Activated naive CD8-positive, alpha-beta T cell treated with anti-CD3 and anti-CD28 coated beads, Interleukin-2, amount 50 U/mL, for 24 hours (primary cell): ENCODE measurements around the gene MDN1.
"Not testable (repeated sequence)": the region's sequence is repeated elsewhere in the genome, so short reads cannot be mapped to it uniquely, and the experiment has no call there.

Source experiments
- ATAC-seq: fragments of 150-1000 bp; cut with Tn5 transposase; one replicate; pipeline ENCODE4 v1.10.0; 2021
- DNase-seq: peaks from one replicate; pipeline ENCODE4 v3.0.0; 2021
- H3K27ac Mint-ChIP-seq: one replicate; pipeline ENCODE4 v1.8.0; 2021; ENCODE audit warnings: mild to moderate bottlenecking, mixed read lengths
- H3K27me3 Mint-ChIP-seq: one replicate; pipeline ENCODE4 v1.8.0; 2021; ENCODE audit warnings: mixed read lengths
- H3K36me3 Mint-ChIP-seq: one replicate; pipeline ENCODE4 v1.8.0; 2021; ENCODE audit warnings: low read depth, mixed read lengths
- H3K4me1 Mint-ChIP-seq: one replicate; pipeline ENCODE4 v1.8.0; 2021; ENCODE audit warnings: mixed read lengths
- H3K4me3 Mint-ChIP-seq: one replicate; pipeline ENCODE4 v1.8.0; 2021; ENCODE audit warnings: mild to moderate bottlenecking, moderate library complexity, mixed read lengths
- H3K9me3 Mint-ChIP-seq: one replicate; pipeline ENCODE4 v1.8.0; 2021; ENCODE audit warnings: mixed read lengths

The MDN1 gene, protein sequence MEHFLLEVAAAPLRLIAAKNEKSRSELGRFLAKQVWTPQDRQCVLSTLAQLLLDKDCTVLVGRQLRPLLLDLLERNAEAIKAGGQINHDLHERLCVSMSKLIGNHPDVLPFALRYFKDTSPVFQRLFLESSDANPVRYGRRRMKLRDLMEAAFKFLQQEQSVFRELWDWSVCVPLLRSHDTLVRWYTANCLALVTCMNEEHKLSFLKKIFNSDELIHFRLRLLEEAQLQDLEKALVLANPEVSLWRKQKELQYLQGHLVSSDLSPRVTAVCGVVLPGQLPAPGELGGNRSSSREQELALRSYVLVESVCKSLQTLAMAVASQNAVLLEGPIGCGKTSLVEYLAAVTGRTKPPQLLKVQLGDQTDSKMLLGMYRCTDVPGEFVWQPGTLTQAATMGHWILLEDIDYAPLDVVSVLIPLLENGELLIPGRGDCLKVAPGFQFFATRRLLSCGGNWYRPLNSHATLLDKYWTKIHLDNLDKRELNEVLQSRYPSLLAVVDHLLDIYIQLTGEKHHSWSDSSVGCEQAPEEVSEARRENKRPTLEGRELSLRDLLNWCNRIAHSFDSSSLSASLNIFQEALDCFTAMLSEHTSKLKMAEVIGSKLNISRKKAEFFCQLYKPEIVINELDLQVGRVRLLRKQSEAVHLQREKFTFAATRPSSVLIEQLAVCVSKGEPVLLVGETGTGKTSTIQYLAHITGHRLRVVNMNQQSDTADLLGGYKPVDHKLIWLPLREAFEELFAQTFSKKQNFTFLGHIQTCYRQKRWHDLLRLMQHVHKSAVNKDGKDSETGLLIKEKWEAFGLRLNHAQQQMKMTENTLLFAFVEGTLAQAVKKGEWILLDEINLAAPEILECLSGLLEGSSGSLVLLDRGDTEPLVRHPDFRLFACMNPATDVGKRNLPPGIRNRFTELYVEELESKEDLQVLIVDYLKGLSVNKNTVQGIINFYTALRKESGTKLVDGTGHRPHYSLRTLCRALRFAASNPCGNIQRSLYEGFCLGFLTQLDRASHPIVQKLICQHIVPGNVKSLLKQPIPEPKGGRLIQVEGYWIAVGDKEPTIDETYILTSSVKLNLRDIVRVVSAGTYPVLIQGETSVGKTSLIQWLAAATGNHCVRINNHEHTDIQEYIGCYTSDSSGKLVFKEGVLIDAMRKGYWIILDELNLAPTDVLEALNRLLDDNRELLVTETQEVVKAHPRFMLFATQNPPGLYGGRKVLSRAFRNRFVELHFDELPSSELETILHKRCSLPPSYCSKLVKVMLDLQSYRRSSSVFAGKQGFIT (N-terminal part only)

DNA sequence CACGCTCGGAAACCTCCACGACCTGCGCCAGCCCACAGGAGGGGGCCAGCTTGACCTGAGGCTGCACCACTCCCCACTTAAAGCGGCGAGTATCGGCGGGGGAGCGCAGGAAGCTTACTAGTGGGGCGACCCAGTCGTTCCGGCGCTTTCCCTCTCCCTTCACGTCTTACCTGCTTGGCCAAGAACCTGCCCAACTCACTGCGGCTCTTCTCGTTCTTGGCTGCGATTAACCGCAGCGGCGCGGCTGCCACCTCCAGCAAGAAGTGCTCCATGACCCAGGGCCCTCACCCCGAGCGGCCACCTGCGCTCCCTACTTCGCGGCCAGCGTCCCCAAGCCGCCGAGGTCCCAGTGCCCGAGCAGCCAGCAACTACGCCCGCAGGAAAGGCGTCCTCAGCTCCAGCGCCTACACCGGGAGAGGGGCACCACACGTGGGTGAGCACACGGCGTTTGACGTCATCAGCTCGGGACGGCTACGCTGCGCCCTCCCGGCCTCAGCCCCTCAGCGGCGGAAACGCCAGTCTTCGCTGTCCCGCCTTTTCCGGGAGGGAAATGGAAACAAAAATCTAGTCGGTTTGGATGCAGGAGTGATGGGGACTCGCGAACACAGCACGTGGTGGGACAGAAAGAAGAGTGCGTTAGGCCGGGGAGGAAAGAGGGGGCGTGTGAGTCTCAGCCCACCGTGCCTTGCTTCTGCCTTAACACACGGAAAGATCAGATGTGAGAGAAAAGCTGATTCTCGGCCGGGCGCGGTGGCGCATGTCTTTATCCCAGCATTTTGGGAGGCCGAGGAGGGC lies at the start of gene MDN1:
MDN1 (minus strand) TSS at position 459 of the 795 bp plus-strand sequence; CDS start at position 272, 187 bp downstream.
- Mint-ChIP-seq H3K4me3 (peak within 1 kb of the TSS; percentile 90), H3K36me3 (peaks cover 17% of the 10 kb centered on the region), H3K27me3 (no peaks in the 10 kb centered on the region), H3K4me1 (peaks cover 37% of the 10 kb centered on the region), H3K9me3 (no peaks in the 10 kb centered on the region), H3K27ac (peak within 1 kb of the TSS; percentile 97)
- ATAC-seq, result peak; percentile 97
- DNase-seq, result peak; percentile 91

DNA sequence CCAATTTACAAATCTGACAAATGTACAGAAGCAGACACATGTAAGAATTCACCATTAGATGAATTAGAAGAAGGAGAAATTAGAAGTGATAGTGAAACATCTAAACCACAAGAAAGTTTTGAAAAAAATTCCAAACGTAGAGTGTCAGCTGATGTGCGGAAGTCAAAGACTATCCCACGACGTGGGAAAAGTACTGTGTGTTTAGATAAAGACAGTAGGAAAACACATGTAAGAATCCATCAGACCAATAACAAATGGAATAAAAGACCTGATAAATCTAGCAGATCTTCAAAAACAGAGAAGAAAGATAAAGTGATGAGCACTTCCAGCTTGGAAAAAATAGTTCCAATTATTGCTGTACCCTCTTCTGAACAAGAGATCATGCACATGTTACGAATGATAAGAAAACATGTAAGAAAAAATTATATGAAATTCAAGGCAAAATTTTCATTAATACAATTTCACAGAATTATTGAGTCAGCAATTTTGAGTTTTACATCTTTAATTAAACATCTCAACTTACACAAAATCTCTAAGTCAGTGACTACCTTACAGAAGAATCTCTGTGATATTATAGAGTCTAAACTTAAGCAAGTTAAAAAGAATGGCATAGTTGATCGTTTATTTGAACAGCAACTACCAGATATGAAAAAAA lies 46.6 kb upstream of the MDN1 start:
- peaks cover 3% of the 10 kb centered on the region for H3K4me1 Mint-ChIP-seq
- H3K36me3 Mint-ChIP-seq, result peaks cover 72% of the 10 kb centered on the region
- H3K9me3 Mint-ChIP-seq, result peaks cover 3% of the 10 kb centered on the region
- ATAC-seq, result no peak
- no peak overlapping the region for H3K27ac Mint-ChIP-seq
- H3K27me3 Mint-ChIP-seq, result no peaks in the 10 kb centered on the region
- DNase-seq, result no peak
- no peak overlapping the region for H3K4me3 Mint-ChIP-seq

DNA sequence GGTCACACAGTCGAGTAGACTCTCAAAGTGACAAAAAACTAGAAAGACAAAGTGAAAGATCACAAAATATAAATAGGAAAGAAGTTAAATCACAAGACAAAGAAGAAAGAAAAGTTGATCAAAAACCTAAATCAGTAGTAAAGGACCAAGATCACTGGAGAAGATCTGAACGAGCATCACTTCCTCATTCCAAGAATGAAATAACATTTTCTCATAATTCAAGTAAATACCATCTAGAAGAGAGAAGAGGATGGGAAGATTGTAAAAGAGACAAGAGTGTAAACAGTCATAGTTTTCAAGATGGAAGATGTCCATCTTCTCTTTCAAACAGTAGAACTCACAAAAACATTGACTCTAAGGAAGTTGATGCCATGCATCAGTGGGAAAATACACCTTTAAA lies 43.1 kb upstream of the MDN1 start:
- ATAC-seq (no peak), DNase-seq (no peak)
- Mint-ChIP-seq H3K27ac (no peak overlapping the region), H3K36me3 (peaks cover 68% of the 10 kb centered on the region), H3K4me1 (peaks cover 10% of the 10 kb centered on the region), H3K27me3 (no peaks in the 10 kb centered on the region), H3K9me3 (peaks cover 3% of the 10 kb centered on the region), H3K4me3 (no peak overlapping the region)

DNA sequence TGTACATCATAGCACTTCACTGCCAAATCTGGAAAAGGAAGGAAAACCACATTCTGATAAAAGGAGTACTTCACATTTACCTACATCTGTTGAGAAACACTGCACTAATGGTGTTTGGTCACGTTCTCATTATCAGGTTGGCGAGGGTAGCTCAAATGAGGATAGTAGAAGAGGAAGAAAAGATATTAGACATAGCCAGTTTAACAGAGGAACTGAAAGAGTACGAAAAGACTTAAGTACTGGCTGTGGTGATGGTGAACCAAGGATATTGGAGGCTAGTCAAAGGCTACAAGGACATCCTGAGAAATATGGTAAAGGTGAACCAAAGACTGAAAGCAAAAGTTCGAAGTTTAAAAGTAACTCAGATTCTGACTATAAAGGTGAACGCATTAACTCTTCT lies 42.7 kb upstream of the MDN1 start:
- H3K27ac Mint-ChIP-seq, result no peak overlapping the region
- DNase-seq (no peak), ATAC-seq (no peak)
- H3K36me3 Mint-ChIP-seq, result peaks cover 64% of the 10 kb centered on the region
- H3K4me1 Mint-ChIP-seq, result peaks cover 10% of the 10 kb centered on the region
- H3K27me3 Mint-ChIP-seq, result no peaks in the 10 kb centered on the region
- H3K9me3 Mint-ChIP-seq, result peaks cover 3% of the 10 kb centered on the region
- no peak overlapping the region for H3K4me3 Mint-ChIP-seq

DNA sequence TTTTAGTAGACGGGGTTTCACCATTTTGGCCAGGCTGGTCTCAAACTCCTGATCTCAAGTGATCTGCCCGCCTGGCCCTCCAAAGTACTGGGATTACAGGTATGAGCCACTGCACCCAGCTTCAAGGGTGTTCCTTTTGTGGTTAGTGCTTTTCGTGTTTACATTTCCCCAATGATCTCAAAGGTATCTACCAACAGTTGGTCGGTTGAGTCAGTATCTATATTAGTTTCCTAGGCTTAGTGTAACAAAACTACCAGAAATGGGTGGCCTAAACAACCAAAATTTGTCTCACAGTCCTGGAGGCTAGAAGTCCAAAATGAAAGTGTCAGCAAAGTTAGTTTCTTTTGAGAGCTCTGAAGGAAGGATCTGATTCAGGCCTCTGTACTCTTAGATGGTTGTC lies 40.1 kb upstream of the MDN1 start:
- Mint-ChIP-seq H3K27ac (no peak overlapping the region), H3K4me3 (no peak overlapping the region), H3K4me1 (peaks cover 10% of the 10 kb centered on the region), H3K9me3 (no peaks in the 10 kb centered on the region), H3K27me3 (no peaks in the 10 kb centered on the region), H3K36me3 (peaks cover 67% of the 10 kb centered on the region)
- DNase-seq (no peak), ATAC-seq (peak; percentile 33)

DNA sequence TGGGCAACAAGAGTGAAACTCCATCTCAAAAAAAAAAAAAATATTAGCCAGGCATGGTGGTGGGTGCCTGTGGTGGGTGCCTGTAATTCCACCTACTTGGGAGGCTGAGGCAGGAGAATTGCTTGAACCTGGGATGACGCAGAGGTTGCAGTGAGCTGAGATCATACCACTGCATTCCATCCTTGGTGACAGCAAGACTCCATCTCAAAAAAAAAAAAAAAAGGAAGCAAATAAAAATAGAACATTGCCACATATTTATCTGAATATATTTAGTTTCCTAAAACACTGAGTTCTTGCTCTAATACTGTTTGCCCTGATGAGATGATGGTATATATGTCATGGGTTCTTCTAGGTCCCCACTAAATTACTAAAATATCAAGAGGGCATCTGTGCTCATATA lies 38.4 kb upstream of the MDN1 start:
- Mint-ChIP-seq H3K27ac (no peak overlapping the region), H3K36me3 (peaks cover 67% of the 10 kb centered on the region), H3K27me3 (no peaks in the 10 kb centered on the region), H3K4me1 (peaks cover 10% of the 10 kb centered on the region), H3K9me3 (no peaks in the 10 kb centered on the region), H3K4me3 (no peak overlapping the region)
- DNase-seq, result no peak
- no peak for ATAC-seq

DNA sequence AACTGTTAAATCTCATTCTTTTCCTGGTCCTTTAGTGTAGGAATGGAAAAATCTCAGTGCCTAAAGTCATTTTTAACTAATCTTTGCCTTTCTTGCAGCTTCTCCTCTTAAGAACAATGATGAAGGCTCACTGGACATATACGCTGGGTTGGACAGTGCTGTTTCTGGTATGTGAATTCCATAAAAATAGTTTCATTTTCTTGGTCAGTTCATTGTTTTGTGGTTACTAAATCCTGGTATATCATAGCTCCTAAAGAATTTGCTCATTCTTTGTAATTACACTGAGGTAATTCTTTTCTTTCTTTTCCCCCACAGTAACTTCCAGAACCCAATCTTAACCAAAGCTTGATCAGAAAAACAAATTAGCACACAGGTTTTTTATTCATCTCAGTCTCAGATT lies 33.5 kb upstream of the MDN1 start:
- H3K4me3 Mint-ChIP-seq, result no peak overlapping the region
- H3K4me1 Mint-ChIP-seq, result peaks cover 5% of the 10 kb centered on the region
- H3K36me3 Mint-ChIP-seq, result peaks cover 56% of the 10 kb centered on the region

DNA sequence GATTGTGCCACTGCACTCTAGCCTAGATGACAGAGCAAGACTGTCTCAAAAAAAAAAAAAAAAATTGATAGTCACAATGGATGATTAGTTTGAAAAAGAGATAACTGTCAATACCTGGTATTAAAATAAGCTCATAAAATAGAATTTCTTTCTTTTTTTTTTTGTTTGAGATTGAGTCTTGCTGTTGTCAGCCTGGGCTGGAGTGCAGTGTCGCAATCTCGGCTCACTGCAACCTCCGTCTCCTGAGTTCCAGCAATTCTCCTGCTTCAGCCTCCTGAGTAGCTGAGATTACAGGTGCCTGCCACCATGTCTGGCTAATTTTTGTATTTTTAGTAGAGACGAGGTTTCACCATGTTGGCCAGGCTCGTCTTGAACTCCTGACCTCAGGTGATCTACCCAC lies 27.9 kb upstream of the MDN1 start:
- DNase-seq, H3K4me3 Mint-ChIP-seq, ATAC-seq, H3K27me3 Mint-ChIP-seq, H3K9me3 Mint-ChIP-seq, H3K27ac Mint-ChIP-seq: not testable (repeated sequence)
- H3K36me3 Mint-ChIP-seq, result peaks cover 39% of the 10 kb centered on the region
- H3K4me1 Mint-ChIP-seq, result peaks cover 13% of the 10 kb centered on the region

More for the DNA sequence above, 33.5 kb upstream of the MDN1 start:
- H3K27ac Mint-ChIP-seq, result no peak overlapping the region
- no peaks in the 10 kb centered on the region for H3K9me3 Mint-ChIP-seq
- ATAC-seq (no peak), DNase-seq (no peak)
- H3K27me3 Mint-ChIP-seq, result no peaks in the 10 kb centered on the region

DNA sequence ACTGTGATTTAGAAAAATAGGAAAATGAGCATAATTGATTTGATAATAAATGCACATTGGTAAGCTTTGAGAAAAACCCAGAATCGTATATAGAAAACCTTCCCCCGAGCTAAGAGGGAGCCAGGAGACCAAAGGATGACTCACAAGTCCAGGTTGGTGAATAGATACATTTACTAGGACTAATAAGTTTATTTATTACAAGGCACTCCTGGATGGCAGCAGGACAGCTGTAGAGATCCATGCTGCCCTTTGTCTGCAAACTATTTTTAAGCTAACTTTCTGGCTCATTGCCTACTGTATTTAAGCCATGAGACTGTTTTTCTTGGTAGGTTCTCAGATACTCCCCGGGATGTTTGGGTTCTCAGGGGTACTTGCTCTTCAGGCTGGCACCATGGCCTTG lies 23.5 kb upstream of the MDN1 start:
- peaks cover 32% of the 10 kb centered on the region for H3K36me3 Mint-ChIP-seq
- H3K27me3 Mint-ChIP-seq, result no peaks in the 10 kb centered on the region
- H3K4me1 Mint-ChIP-seq, result peaks cover 26% of the 10 kb centered on the region
- no peak for DNase-seq
- H3K27ac Mint-ChIP-seq, result no peak overlapping the region
- H3K4me3 Mint-ChIP-seq, result no peak overlapping the region
- no peak for ATAC-seq
- H3K9me3 Mint-ChIP-seq, result no peaks in the 10 kb centered on the region

DNA sequence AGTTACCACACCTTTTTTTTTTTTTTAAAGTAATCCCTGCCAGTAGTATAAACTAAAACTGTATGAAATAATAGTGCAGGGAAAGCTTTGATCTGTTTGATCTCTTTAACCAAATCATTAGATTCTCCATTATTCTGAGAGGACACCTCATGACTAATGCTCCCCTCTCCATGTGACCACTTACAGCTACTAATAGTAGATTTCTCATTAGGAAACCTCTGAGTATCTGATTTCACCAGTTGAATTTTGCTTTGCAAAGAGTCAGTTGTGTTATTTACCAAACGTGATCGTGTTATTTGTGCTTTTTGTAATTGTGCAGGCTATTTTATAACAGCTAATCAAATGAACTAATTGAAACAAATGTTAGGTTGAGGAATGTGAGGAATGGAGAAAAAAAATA lies 22.6 kb upstream of the MDN1 start:
- Mint-ChIP-seq H3K4me1 (peaks cover 28% of the 10 kb centered on the region), H3K4me3 (no peak overlapping the region), H3K36me3 (peaks cover 30% of the 10 kb centered on the region), H3K27ac (no peak overlapping the region), H3K9me3 (no peaks in the 10 kb centered on the region), H3K27me3 (no peaks in the 10 kb centered on the region)
- ATAC-seq, result no peak
- DNase-seq, result no peak

DNA sequence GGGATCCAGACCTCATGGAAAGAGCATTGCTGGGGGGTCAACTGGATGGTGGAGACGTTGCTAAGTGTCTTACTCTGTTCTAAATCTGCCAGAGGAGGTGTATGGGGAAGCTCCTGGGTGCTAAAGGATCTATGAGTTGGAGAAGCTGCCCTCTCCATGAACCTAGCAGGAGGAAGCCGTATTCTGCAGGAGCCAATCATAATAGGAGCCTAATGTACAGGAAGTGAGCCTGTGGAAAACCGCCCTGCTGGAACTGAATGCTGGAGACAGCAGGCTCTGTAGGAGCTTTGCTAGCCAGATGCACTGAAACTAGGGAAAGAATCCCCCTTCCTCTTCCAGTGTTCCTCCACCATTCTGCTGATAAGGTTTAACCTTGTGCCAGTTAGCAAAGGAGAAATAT lies 20.9 kb upstream of the MDN1 start:
- no peak overlapping the region for H3K4me3 Mint-ChIP-seq
- DNase-seq (no peak), ATAC-seq (no peak)
- H3K27me3 Mint-ChIP-seq, result no peaks in the 10 kb centered on the region
- H3K27ac Mint-ChIP-seq, result no peak overlapping the region
- H3K4me1 Mint-ChIP-seq, result peaks cover 41% of the 10 kb centered on the region
- peaks cover 36% of the 10 kb centered on the region for H3K36me3 Mint-ChIP-seq
- H3K9me3 Mint-ChIP-seq, result no peaks in the 10 kb centered on the region

DNA sequence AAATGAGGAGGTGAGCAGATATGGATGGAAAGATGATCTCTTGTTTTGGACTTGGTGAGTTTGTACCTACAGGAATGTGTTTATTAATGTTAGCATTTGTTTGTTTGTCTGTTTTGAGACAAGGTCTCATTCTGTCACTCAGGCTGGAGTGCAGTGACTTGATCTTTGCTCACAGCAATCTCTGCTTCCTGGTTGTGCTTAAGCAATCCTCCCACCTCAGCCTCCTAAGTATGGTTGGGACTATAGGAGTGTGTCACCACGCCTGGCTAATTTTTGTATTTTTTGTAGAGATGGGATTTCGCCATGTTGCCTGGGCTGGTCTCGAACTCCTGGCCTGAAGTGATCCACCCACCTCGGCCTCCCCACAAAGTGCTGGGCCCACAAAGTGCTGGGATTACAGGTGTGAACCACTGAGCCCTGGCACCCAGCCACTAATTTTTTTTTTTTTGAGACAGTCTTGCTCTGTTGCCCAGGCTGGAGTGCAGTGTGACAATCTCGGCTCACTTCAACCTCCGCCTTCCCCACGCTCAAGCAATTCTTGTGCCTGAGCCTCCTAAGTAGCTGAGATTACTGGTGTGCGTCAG lies 17.1 kb upstream of the MDN1 start:
- peaks cover 59% of the 10 kb centered on the region for H3K4me1 Mint-ChIP-seq
- no peaks in the 10 kb centered on the region for H3K27me3 Mint-ChIP-seq
- ATAC-seq, result no peak
- H3K27ac Mint-ChIP-seq, result peak overlapping the region; percentile 17
- H3K36me3 Mint-ChIP-seq, result peaks cover 57% of the 10 kb centered on the region
- no peak overlapping the region for H3K4me3 Mint-ChIP-seq
- no peaks in the 10 kb centered on the region for H3K9me3 Mint-ChIP-seq
- DNase-seq, result no peak
